ENCODE data around the gene NDST1. TPM values are rescaled to one million over a fixed set of nuclear protein-coding genes. Genes with fewer than 3 reads are reported as not detected.
A peak's percentile ranks its signal among the peaks of the same experiment; 100 is the strongest.

Gene NDST1
- total and polyA plus RNA-seq, 4 donors: 45.6 to 145 (median 60.7) TPM

DNA sequence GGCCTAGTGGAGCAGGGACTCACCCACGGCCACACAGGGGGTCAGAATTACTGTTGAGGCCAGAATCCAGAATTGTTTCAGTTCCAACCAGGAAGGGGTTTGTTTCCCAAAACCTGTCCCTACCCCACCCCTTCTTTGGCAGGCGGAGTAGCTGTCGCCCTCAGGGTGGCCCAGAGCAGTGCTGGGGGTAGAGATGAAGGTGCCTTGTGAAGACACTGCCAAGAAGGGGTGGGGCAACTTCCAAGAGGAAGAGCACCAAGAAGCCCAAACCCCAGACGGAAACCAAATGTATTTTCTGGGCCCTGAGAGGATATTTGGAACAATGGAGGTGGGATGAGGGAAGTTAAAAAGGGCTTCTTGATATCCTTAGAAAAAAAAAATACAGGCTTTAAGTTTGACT, 11.4 kb upstream of the NDST1 start:
- ATAC-seq (ENCODE audit: insufficient read depth, low FRiP score) (no peak), DNase-seq (no peak)
- no peaks in the 10 kb centered on the region for H3K9me3 ChIP-seq (ENCODE audit: control insufficient read depth in 4 of 4, insufficient read depth in 3 of 4, low read length in 3 of 4)
- peaks cover under 1 to 54% (median 19%) of the 10 kb centered on the region in 5 donors for H3K4me1 ChIP-seq (ENCODE audit: control insufficient read depth in 5 of 5, insufficient read depth in 5 of 5, low read length in 5 of 5)
- H3K36me3 ChIP-seq (ENCODE audit: control insufficient read depth in 4 of 4, insufficient read depth in 4 of 4, low read length in 4 of 4): peaks cover 0 to 8% (median 4%) of the 10 kb centered on the region in 4 donors
- H3K9ac ChIP-seq (ENCODE audit: insufficient read depth in 1 of 2, low read length in 2 of 2): no peak overlapping the region
- 54 to 71% methylated on average over 4 of the region's 4 CpGs for WGBS, 2 donors
- TF ChIP-seq, protein P1, sequence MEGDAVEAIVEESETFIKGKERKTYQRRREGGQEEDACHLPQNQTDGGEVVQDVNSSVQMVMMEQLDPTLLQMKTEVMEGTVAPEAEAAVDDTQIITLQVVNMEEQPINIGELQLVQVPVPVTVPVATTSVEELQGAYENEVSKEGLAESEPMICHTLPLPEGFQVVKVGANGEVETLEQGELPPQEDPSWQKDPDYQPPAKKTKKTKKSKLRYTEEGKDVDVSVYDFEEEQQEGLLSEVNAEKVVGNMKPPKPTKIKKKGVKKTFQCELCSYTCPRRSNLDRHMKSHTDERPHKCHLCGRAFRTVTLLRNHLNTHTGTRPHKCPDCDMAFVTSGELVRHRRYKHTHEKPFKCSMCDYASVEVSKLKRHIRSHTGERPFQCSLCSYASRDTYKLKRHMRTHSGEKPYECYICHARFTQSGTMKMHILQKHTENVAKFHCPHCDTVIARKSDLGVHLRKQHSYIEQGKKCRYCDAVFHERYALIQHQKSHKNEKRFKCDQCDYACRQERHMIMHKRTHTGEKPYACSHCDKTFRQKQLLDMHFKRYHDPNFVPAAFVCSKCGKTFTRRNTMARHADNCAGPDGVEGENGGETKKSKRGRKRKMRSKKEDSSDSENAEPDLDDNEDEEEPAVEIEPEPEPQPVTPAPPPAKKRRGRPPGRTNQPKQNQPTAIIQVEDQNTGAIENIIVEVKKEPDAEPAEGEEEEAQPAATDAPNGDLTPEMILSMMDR (IDR thresholded peaks at IDR 0.05; ENCODE audit: control extremely low read depth, extremely low read depth): no peak
- H3K4me3 ChIP-seq: no peak overlapping the region
- no peaks in the 10 kb centered on the region for H3K27me3 ChIP-seq (ENCODE audit: control insufficient read depth in 3 of 3, insufficient read depth in 3 of 3, low read length in 2 of 3)
- peak overlapping the region; percentile 41 to 83 for H3K27ac ChIP-seq (ENCODE audit: low read depth in 1 of 2, low read length in 1 of 2)

DNA sequence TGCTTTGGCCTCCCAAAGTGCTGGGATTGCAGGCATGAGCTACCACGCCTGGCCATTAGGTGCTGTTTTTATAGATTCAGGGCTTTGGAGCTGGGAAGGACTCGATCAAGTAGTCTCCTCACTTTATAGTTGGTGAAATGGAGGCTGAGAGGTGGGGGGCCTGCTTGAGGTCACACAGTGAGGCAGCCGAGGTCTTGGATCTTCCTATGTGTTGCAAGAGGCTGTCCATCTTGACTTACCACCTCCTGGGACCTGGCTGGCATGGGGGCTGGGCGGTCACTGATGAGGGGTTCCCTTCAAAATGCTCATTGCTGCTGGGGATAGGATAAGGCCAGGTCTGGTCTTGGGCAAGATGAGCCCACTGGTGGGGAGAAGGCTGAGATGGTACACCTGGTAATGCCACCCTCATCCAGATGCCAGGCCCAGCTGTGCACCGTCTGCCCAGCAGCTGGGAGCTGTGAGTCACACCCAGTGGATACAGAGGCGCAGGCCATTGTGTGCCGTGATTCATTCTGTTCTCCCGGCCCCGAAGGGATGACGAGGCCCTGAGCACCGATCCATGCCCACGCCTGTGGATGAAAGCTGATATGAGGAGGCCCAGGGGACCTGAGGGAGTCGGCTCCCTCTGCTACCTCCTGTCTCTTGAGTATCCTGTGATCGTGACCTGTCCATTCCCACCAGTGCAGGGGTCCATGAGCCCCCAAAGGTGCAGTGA, 10.5 kb upstream of the NDST1 start:
- peaks cover 0 to 55% (median 17%) of the 10 kb centered on the region in 5 donors for H3K4me1 ChIP-seq (ENCODE audit: control insufficient read depth in 5 of 5, insufficient read depth in 5 of 5, low read length in 5 of 5)
- H3K4me3 ChIP-seq: no peak overlapping the region
- TF ChIP-seq, protein P1 (IDR thresholded peaks at IDR 0.05; ENCODE audit: control extremely low read depth, extremely low read depth): no peak
- H3K9me3 ChIP-seq (ENCODE audit: control insufficient read depth in 4 of 4, insufficient read depth in 3 of 4, low read length in 3 of 4): no peaks in the 10 kb centered on the region
- H3K9ac ChIP-seq (ENCODE audit: insufficient read depth in 1 of 2, low read length in 2 of 2): no peak overlapping the region
- peak overlapping the region; percentile 70 to 83 for H3K27ac ChIP-seq (ENCODE audit: low read depth in 1 of 2, low read length in 1 of 2)
- 60 to 81% methylated on average over 14 of the region's 14 CpGs for WGBS, 2 donors
- H3K27me3 ChIP-seq (ENCODE audit: control insufficient read depth in 3 of 3, insufficient read depth in 3 of 3, low read length in 2 of 3): no peaks in the 10 kb centered on the region
- peaks cover 0 to 6% (median 4%) of the 10 kb centered on the region in 4 donors for H3K36me3 ChIP-seq (ENCODE audit: control insufficient read depth in 4 of 4, insufficient read depth in 4 of 4, low read length in 4 of 4)
- ATAC-seq (ENCODE audit: insufficient read depth, low FRiP score) (peak; percentile 64), DNase-seq (peak in 1 of 3 donors; percentile 42)

DNA sequence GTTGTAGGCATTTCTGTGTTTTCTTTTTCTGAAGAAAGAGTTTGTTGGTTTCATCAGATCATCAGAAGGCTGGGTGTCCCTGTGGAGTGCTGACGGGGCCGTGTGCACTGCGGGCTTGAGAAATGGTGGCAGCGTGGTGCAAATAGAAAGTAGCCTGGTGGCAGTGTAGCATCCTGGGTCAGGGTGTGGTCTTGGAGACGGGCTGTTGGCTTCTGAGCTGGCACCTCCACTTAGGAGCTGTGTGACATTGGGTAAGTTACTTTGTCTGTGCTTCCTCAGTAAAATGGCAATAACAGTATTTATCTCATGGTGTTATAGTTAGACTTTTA, 10.0 kb upstream of the NDST1 start:
- peak; percentile 5 for ATAC-seq (ENCODE audit: insufficient read depth, low FRiP score)

More for the DNA sequence above, 10.0 kb upstream of the NDST1 start:
- Histone ChIP-seq H3K4me1 (ENCODE audit: control insufficient read depth in 5 of 5, insufficient read depth in 5 of 5, low read length in 5 of 5) (peaks cover 0 to 53% (median 17%) of the 10 kb centered on the region in 5 donors), H3K27me3 (ENCODE audit: control insufficient read depth in 3 of 3, insufficient read depth in 3 of 3, low read length in 2 of 3) (no peaks in the 10 kb centered on the region), H3K9me3 (ENCODE audit: control insufficient read depth in 4 of 4, insufficient read depth in 3 of 4, low read length in 3 of 4) (no peaks in the 10 kb centered on the region), H3K36me3 (ENCODE audit: control insufficient read depth in 4 of 4, insufficient read depth in 4 of 4, low read length in 4 of 4) (peaks cover 0 to 3% (median 2%) of the 10 kb centered on the region in 4 donors), H3K4me3 (no peak overlapping the region), H3K9ac (ENCODE audit: insufficient read depth in 1 of 2, low read length in 2 of 2) (no peak overlapping the region), H3K27ac (ENCODE audit: low read depth in 1 of 2, low read length in 1 of 2) (peak overlapping the region; percentile 70 to 83)
- DNase-seq: no peak
- 67 to 74% methylated on average over 5 of the region's 5 CpGs for WGBS, 2 donors
- TF ChIP-seq, protein P1 (IDR thresholded peaks at IDR 0.05; ENCODE audit: control extremely low read depth, extremely low read depth): no peak

Measured in lung (tissue), 12 donors.